GM12878 (cell line): ENCODE measurements around the gene VEZF1. TPM values are rescaled to one million over a fixed set of nuclear protein-coding genes. Genes with fewer than 3 reads are reported as not detected.
A peak's percentile ranks its signal among the peaks of the same experiment; 100 is the strongest.

ENCODE experiments used
- NFYB ChIP-seq: IDR thresholded peaks from 2 replicates; pipeline ENCODE4 v1.6.1; 2011; ENCODE audit warnings: low read depth, mild to moderate bottlenecking, low read length, improper control_type of control experiment, moderate library complexity; ENCODE audit not compliant: insufficient read depth
- RAD51 ChIP-seq: fragments of 450-650 bp; IDR thresholded peaks from 2 replicates; pipeline ENCODE4 v1.6.1; 2016; ENCODE audit warnings: moderate library complexity, mild to moderate bottlenecking, inconsistent platforms
- polyA plus RNA-seq, 11 experiments: library from polyadenylated mRNA; depleted of rRNA in 4 of 11; unstranded in 6 of 11; stranded (reverse) in 5 of 11; fragments of >200 nt; fragmentation: Nextera tagmentation in 4 of 11; fragmentation: Illumina TruSeq in 1 of 11; extraction: Ambion mirVana in 4 of 11; extraction: Trizol in 1 of 11; gene quantifications; 1 replicate in 1 of 11; 2 replicates in 10 of 11; pipeline versions ENCODE4 v1.2.1 to v1.2.3, GENCODE V29; 2011 to 2016; ENCODE audit warnings: inconsistent platforms in 2 of 11, missing spikeins in 2 of 11, low read depth in 1 of 11
- total RNA-seq, 4 experiments: library from RNA; depleted of rRNA in 3 of 4; stranded (reverse); fragments of >200 nt in 3 of 4; fragmentation: Illumina TruSeq in 1 of 4; extraction: Trizol in 1 of 4; gene quantifications; 2 replicates each; pipeline versions ENCODE4 v1.2.1 to v1.2.3, GENCODE V29; 2013 to 2021
- TF ChIP-seq, protein P1 (sequence below): IDR thresholded peaks from 2 replicates; pipeline ENCODE4 v1.6.1; 2011; ENCODE audit warnings: mild to moderate bottlenecking, low read depth, low read length, moderate library complexity; ENCODE audit not compliant: insufficient replicate concordance
- TF ChIP-seq, protein P2 (sequence below): fragments of 450-650 bp; IDR thresholded peaks from 2 replicates; pipeline ENCODE4 v1.6.1; 2018; ENCODE audit warnings: mild to moderate bottlenecking, low read depth, moderate library complexity; ENCODE audit not compliant: partially characterized antibody
- TF ChIP-seq, protein P3 (sequence below): IDR thresholded peaks from 2 replicates; pipeline ENCODE4 v1.6.1; 2011; ENCODE audit warnings: borderline replicate concordance, low read depth, mild to moderate bottlenecking, moderate library complexity, mixed read lengths, low read length; ENCODE audit not compliant: insufficient read depth; ENCODE audit errors: extremely low read length

VEZF1 gene
- total and polyA plus RNA-seq, 10 of the 15 experiments (the other 5 are each of a cell fraction or from before 2014, with no cell fraction given) = 9.5 to 28.2 (median 20.3) TPM

DNA sequence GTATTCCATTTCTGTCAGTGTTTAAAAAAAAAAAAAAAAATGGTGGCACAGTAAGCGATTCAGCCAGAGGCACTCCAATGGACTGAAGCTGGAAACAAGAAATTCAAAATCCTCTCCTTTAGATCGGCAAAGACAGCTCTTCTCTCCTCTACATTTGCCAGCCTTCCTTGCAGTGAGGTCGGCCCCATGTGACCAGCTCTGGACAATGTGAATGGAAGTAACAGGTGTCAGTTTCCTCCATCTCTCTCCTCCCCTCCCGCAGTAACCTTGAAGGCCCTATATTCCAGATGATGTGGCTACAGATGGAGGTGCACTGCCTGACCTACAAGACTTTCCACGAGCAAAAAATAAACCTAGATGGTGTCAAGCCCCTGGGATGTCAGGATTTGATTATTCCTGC lies 47.8 kb downstream of the VEZF1 start (continued):
- TF ChIP-seq, protein P1, sequence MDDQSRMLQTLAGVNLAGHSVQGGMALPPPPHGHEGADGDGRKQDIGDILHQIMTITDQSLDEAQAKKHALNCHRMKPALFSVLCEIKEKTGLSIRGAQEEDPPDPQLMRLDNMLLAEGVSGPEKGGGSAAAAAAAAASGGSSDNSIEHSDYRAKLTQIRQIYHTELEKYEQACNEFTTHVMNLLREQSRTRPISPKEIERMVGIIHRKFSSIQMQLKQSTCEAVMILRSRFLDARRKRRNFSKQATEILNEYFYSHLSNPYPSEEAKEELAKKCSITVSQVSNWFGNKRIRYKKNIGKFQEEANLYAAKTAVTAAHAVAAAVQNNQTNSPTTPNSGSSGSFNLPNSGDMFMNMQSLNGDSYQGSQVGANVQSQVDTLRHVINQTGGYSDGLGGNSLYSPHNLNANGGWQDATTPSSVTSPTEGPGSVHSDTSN = peak; percentile 11
- TF ChIP-seq, protein P2, sequence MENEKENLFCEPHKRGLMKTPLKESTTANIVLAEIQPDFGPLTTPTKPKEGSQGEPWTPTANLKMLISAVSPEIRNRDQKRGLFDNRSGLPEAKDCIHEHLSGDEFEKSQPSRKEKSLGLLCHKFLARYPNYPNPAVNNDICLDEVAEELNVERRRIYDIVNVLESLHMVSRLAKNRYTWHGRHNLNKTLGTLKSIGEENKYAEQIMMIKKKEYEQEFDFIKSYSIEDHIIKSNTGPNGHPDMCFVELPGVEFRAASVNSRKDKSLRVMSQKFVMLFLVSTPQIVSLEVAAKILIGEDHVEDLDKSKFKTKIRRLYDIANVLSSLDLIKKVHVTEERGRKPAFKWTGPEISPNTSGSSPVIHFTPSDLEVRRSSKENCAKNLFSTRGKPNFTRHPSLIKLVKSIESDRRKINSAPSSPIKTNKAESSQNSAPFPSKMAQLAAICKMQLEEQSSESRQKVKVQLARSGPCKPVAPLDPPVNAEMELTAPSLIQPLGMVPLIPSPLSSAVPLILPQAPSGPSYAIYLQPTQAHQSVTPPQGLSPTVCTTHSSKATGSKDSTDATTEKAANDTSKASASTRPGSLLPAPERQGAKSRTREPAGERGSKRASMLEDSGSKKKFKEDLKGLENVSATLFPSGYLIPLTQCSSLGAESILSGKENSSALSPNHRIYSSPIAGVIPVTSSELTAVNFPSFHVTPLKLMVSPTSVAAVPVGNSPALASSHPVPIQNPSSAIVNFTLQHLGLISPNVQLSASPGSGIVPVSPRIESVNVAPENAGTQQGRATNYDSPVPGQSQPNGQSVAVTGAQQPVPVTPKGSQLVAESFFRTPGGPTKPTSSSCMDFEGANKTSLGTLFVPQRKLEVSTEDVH = no peak
- TF ChIP-seq RAD51 (peak; percentile 57), NFYB (0 out of 2 replicates have a peak, but pooled peaks have one; percentile 33)
- TF ChIP-seq, protein P3, sequence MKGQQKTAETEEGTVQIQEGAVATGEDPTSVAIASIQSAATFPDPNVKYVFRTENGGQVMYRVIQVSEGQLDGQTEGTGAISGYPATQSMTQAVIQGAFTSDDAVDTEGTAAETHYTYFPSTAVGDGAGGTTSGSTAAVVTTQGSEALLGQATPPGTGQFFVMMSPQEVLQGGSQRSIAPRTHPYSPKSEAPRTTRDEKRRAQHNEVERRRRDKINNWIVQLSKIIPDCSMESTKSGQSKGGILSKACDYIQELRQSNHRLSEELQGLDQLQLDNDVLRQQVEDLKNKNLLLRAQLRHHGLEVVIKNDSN = peak; percentile 46
- TF ChIP-seq, all 136 proteins: peak for 6
